Adrenal gland (tissue), 5 donors: ENCODE data around the gene FOXN3.

Source experiments
- POLR2A ChIP-seq, 2 donors: fragments of 450-650 bp; IDR thresholded peaks; one replicate each; pipeline ENCODE4 v1.6.1; 2017; ENCODE audit warnings: antibody characterized with exemption in 2 of 2, mild to moderate bottlenecking in 2 of 2, moderate library complexity in 1 of 2
- TF ChIP-seq, protein P1 (sequence below), 6 experiments: fragments of 450-650 bp in 4 of 6; fragments of 200-600 bp in 2 of 6; sonication (generic) in 1 of 6; IDR thresholded peaks; 1 replicate in 5 of 6; 2 replicates in 1 of 6; pipeline versions ENCODE4 v1.5.1 to v1.8.0; 2016 to 2021; ENCODE audit warnings: antibody characterized with exemption in 6 of 6, mild to moderate bottlenecking in 2 of 6, moderate library complexity in 1 of 6
- donor health status: DM: no; HTN: no; CAD: no.

DNA sequence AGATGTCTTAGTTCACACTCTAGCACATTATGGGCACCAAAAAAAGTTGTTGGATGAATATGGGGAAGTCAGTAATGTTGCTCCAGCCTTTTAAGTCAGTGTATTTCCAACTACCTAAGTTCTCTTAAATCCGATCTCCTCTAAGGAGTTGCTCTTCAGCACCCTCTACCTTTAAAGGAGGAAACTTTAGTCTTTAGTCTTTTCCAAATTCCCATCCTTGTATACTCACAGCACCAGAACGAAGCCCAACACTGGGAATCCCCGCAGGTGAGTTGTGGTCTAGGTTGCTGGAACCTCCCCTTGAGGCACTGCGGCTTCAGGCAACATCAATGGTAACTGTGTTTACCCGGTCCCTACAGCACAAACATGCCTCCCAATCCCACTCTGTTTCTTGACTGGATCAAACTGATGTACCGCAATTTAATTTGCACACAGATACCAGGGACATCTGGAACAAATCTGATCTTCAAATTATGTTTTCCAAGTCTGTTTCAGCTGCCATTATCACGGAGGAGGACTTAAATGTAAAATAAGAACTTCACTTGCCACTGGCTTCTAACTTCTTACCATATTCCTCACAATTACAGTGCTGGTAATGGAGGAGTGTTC, 179.0 kb downstream of the FOXN3 start:
- no peak for TF ChIP-seq POLR2A (IDR thresholded peaks at IDR 0.05)
- TF ChIP-seq, protein P1, sequence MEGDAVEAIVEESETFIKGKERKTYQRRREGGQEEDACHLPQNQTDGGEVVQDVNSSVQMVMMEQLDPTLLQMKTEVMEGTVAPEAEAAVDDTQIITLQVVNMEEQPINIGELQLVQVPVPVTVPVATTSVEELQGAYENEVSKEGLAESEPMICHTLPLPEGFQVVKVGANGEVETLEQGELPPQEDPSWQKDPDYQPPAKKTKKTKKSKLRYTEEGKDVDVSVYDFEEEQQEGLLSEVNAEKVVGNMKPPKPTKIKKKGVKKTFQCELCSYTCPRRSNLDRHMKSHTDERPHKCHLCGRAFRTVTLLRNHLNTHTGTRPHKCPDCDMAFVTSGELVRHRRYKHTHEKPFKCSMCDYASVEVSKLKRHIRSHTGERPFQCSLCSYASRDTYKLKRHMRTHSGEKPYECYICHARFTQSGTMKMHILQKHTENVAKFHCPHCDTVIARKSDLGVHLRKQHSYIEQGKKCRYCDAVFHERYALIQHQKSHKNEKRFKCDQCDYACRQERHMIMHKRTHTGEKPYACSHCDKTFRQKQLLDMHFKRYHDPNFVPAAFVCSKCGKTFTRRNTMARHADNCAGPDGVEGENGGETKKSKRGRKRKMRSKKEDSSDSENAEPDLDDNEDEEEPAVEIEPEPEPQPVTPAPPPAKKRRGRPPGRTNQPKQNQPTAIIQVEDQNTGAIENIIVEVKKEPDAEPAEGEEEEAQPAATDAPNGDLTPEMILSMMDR (IDR thresholded peaks at IDR 0.05), result peak in 5 of 6 experiments; percentile 38 to 44 (median 43)
